Stimulated activated naive CD8-positive, alpha-beta T cell treated with anti-CD3 and anti-CD28 coated beads, Interleukin-15, amount 100 ng/mL, for 72 hours (primary cell): Measurements from ENCODE around the gene C7orf33.

Experiments used
- ATAC-seq: fragments of 150-1000 bp; cut with Tn5 transposase; 2 replicates; pipeline ENCODE4 v1.10.0; 2021; ENCODE audit warnings: mild to moderate bottlenecking, moderate library complexity
- DNase-seq, 2 donors: peaks; one replicate each; pipeline ENCODE4 v3.0.0; 2021 to 2022
- H3K27ac Mint-ChIP-seq, 2 donors: one replicate each; pipeline ENCODE4 v1.8.0; 2022; ENCODE audit warnings: mild to moderate bottlenecking in 2 of 2, mixed read lengths in 2 of 2, moderate library complexity in 2 of 2
- H3K27me3 Mint-ChIP-seq: one replicate; pipeline ENCODE4 v1.8.0; 2022; ENCODE audit warnings: mixed read lengths
- H3K4me1 Mint-ChIP-seq: one replicate; pipeline ENCODE4 v1.8.0; 2022; ENCODE audit warnings: mild to moderate bottlenecking, mixed read lengths
- H3K4me3 Mint-ChIP-seq, 2 donors: one replicate each; pipeline ENCODE4 v1.8.0; 2022; ENCODE audit warnings: mild to moderate bottlenecking in 2 of 2, mixed read lengths in 2 of 2, moderate library complexity in 1 of 2
- H3K9me3 Mint-ChIP-seq, 2 donors: one replicate each; pipeline ENCODE4 v1.8.0; 2022; ENCODE audit warnings: mixed read lengths in 2 of 2

Gene C7orf33

GRCh38 chr7:148605350-148605749 lies 14.8 kb downstream of the C7orf33 start:
- H3K9me3 Mint-ChIP-seq, result peaks cover 13 to 28% of the 10 kb centered on the region in 2 donors
- no peak overlapping the region for H3K4me3 Mint-ChIP-seq
- peaks cover 13% of the 10 kb centered on the region for H3K4me1 Mint-ChIP-seq
- no peak for DNase-seq
- no peak for ATAC-seq
- H3K27me3 Mint-ChIP-seq, result peaks cover 28% of the 10 kb centered on the region
- H3K27ac Mint-ChIP-seq, result no peak overlapping the region

- peaks cover 36% of the 10 kb centered on the region for H3K27me3 Mint-ChIP-seq
- peaks cover 13 to 28% of the 10 kb centered on the region in 2 donors for H3K9me3 Mint-ChIP-seq
- DNase-seq, result no peak
- no peak overlapping the region for H3K27ac Mint-ChIP-seq
- no peak overlapping the region for H3K4me3 Mint-ChIP-seq
- peaks cover 13% of the 10 kb centered on the region for H3K4me1 Mint-ChIP-seq
- ATAC-seq, result no peak
Measured at GRCh38 chr7:148607151-148607661, 16.6 kb downstream of the C7orf33 start.

DNA sequence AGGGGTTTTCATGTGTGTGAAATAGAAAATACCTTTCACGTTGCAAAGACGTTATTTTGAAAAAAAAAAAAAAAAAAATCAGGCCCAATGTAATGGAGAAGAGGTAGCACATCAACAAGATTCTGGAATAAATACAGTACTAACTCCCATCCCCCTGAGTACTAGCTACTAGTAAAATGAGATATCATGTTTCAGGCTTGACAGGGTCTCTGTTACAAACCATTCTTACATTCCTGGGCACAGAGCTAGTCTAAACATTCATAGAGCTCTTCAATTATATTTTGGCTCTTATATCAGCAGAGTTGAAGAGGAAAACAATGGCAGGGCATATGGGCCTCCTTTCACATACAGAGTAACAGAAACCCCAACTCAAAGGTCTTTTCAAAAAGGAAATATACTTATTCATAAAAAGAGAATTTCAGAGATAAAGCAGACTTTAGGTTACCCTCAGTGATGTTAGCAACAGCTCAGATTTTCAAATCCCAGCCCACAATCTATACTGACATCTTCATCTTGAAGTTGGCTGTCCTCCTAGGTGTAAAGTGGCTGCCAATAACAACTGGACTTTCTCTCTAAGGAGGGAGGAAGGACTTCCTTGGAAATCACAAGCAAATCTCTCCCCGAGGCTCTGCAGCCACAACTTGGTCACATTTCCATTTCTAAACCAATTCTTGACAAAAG lies 18.6 kb downstream of the C7orf33 start:
- no peak for DNase-seq
- H3K4me1 Mint-ChIP-seq, result peaks cover 13% of the 10 kb centered on the region
- H3K9me3 Mint-ChIP-seq, result peaks cover 13 to 20% of the 10 kb centered on the region in 2 donors
- H3K27me3 Mint-ChIP-seq, result peaks cover 31% of the 10 kb centered on the region
- no peak for ATAC-seq
- no peak overlapping the region for H3K27ac Mint-ChIP-seq
- no peak overlapping the region for H3K4me3 Mint-ChIP-seq

DNA sequence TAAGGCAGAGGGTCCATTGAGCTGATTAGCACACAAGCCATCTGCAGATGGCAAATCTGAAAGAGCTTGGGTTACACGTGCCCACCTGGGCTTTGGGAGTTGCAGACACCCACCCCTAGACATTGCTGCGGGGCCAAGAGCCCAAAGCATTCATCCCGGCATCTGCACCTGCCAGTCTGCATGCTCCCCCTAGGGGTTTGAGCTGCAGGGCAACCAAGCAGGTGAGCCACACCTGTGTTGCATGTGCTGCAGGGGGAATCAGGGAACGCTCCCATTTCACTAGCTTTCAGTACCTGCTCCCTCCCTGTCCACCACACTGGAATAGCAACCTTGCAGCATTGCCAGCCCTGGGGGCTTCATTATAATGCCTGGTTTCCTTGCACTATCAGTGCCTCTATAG lies 21.1 kb downstream of the C7orf33 start:
- no peak for DNase-seq
- no peak for ATAC-seq
- Mint-ChIP-seq H3K9me3 (no peaks in the 10 kb centered on the region), H3K4me3 (no peak overlapping the region), H3K27ac (no peak overlapping the region), H3K4me1 (peaks cover 12% of the 10 kb centered on the region), H3K27me3 (peaks cover 40% of the 10 kb centered on the region)

GRCh38 chr7:148615085-148615730 lies 24.6 kb downstream of the C7orf33 start:
- Mint-ChIP-seq H3K9me3 (peaks cover 14% of the 10 kb centered on the region in 2 donors), H3K27me3 (peaks cover 53% of the 10 kb centered on the region), H3K4me3 (no peak overlapping the region), H3K27ac (no peak overlapping the region), H3K4me1 (no peaks in the 10 kb centered on the region)
- no peak for DNase-seq
- ATAC-seq, result no peak

GRCh38 chr7:148620749-148621359 lies 30.3 kb downstream of the C7orf33 start:
- Mint-ChIP-seq H3K27ac (no peak overlapping the region), H3K9me3 (peaks cover 14% of the 10 kb centered on the region in 2 donors), H3K27me3 (peaks cover 63% of the 10 kb centered on the region), H3K4me1 (peaks cover 28% of the 10 kb centered on the region), H3K4me3 (no peak overlapping the region)
- DNase-seq, result no peak
- no peak for ATAC-seq

DNA sequence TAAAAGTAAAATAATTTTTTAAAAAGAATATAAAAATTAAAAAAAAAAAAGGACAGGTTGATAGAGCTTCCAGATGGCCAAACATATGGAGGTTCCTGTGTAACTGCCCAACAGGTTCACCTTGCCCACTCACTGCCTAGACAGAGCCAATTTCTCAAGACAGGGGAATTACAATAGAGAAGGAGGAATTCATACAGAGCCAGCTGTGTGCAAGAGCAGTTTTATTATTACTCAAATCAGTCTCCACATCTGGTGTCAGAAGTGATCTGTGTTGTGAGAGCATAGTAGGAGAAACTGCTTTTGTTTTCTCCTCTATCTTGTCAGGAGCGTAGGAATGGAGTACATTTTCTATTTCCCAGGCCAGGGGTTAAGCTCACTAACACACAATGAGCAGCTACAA lies 31.0 kb downstream of the C7orf33 start:
- no peak for ATAC-seq
- DNase-seq, result no peak
- Mint-ChIP-seq H3K9me3 (peaks cover 14% of the 10 kb centered on the region in 2 donors), H3K4me1 (peaks cover 28% of the 10 kb centered on the region), H3K4me3 (no peak overlapping the region), H3K27ac (no peak overlapping the region), H3K27me3 (peaks cover 60% of the 10 kb centered on the region)

DNA sequence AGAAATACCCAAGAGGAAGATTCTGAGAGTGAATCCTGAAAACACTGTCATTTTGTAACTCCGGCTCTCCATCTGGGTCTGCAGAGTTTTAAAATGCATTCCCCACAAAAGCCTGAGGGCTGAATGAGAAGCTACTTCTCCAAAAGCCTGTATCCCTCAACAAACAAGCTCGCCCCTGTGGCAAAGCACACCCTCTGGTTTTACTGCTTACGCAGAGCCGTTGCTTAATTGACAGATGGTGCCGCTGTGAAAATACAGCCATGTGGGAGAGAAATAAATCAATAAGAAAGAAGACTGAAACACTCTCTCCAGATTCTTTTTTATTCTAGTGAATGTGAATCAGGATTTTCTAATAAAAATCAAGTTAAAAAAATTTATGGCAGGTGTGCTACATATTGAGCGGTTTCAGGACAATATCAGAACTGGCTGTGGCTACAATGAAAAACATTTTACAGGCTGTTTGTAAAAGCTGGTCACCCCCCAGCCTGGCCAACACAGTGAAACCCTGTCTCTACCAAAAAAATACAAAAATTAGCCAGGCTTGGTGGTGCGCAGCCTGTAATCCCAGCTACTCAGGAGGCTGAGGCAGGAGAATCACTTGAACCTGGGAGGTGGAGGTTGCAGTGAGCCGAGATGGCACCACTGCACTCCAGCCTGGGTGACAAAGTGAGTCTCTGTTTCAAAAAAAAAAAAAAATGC lies 32.5 kb downstream of the C7orf33 start:
- no peak overlapping the region for H3K27ac Mint-ChIP-seq

DNA sequence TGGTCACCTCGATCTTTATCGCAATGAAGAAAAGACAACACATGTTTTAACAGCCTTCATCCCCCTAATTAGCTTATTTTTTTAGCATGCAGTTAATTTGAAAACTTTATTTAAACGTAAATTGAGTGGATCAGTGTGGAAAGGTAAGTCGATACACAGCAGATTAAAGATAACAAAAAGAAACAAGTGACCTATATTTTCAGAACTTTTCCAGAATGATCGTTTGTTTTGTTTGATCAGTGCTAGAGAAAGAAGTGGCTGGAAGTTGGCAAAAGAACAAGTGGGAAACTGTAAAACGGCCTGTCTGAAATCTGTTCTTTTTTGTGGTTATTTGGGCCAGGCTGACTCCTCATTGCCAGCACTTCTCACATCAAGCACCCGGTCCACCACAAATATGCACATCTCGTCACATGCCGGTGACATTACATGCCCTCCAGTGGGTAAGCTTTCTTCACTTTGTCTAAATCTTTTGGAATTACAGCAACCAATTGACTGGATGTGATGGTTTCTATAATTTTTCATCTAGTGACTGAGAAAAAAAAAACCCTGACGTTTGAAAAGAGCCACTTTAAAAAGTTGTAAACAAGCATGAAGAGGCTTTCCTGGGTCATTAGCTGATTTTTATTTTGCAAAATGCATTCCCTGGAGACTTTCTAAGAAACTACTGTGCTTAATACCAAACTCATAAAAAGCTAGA lies 33.2 kb downstream of the C7orf33 start:
- H3K4me1 Mint-ChIP-seq, result peaks cover 48% of the 10 kb centered on the region
- no peak for DNase-seq

More for the DNA sequence above, 32.5 kb downstream of the C7orf33 start:
- DNase-seq, result no peak
- no peak for ATAC-seq
- peaks cover 65% of the 10 kb centered on the region for H3K27me3 Mint-ChIP-seq
- peaks cover 41% of the 10 kb centered on the region for H3K4me1 Mint-ChIP-seq
- no peak overlapping the region for H3K4me3 Mint-ChIP-seq
- H3K9me3 Mint-ChIP-seq, result peaks cover 8 to 11% of the 10 kb centered on the region in 2 donors

DNA sequence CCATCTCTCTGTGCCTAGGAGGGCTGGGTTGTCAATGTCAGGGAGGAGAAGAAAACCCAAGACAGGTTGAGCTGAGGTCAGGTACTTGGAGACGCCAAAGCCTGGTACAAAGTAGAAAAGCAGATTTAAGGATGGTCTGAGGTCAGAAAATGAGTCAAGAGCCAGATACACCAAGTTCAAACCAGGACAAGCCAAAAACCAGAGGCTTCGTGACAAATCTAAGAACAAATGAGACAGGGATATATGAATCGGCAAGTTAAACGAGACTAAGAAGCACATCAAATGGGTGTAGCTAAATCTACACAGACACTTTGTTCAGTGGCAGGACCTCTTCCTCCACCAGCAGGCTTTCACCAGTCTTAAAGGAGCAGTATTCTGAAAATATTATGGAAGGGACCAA lies 34.2 kb downstream of the C7orf33 start:
- DNase-seq (no peak), ATAC-seq (peak; percentile 24)
- H3K9me3 Mint-ChIP-seq, result no peaks in the 10 kb centered on the region
- peaks cover 50% of the 10 kb centered on the region for H3K27me3 Mint-ChIP-seq
- H3K4me1 Mint-ChIP-seq, result peaks cover 53% of the 10 kb centered on the region
- H3K27ac Mint-ChIP-seq, result no peak overlapping the region
- H3K4me3 Mint-ChIP-seq, result no peak overlapping the region

More for the DNA sequence above, 33.2 kb downstream of the C7orf33 start:
- Mint-ChIP-seq H3K9me3 (peaks cover 2 to 4% of the 10 kb centered on the region in 2 donors), H3K4me3 (no peak overlapping the region), H3K27ac (no peak overlapping the region), H3K27me3 (peaks cover 58% of the 10 kb centered on the region)
- ATAC-seq, result no peak

DNA sequence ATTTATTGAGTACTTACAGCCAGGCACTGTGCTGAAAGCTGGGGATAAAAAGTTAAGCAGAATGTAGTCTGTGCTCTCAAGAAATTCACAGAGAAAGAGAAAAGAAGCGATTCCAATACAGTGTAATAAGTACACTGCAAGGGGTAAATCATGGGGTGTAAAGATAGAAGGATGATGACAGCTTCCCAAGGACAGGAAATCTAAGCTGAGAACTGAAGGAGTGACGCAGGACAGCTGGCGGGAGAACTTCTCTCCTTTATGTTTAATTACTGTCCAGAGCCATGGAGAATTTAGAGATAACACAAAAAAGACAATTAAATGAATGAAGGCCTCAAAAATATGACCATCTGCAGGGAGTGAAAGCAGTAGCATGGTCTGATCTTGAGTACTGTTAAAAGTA lies 34.8 kb downstream of the C7orf33 start:
- DNase-seq, result no peak
- Mint-ChIP-seq H3K27ac (no peak overlapping the region), H3K4me3 (no peak overlapping the region), H3K9me3 (no peaks in the 10 kb centered on the region), H3K4me1 (peaks cover 52% of the 10 kb centered on the region), H3K27me3 (peaks cover 50% of the 10 kb centered on the region)
- ATAC-seq, result no peak

GRCh38 chr7:148626828-148627227 lies 36.3 kb downstream of the C7orf33 start:
- DNase-seq, result no peak

DNA sequence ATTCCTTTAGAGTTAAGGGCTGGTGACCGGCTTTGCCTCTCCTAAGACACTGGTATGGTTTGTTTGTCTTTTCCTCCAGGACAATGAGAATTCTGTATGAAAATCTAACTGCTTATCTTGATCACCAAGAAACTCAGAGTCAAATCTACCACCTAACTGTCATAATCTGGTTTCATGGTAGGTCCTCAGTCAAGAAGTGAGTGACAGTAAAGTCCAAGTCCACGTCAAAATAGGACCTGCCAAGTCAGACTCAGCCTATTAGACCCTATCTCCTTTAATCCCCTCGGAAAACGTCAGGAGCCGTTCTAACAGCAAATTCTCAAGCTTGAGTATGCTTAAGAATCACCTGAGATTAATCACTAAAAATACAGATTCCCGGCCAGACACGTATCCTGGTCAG lies 37.4 kb downstream of the C7orf33 start:
- Mint-ChIP-seq H3K27me3 (peaks cover 45% of the 10 kb centered on the region), H3K4me1 (peaks cover 41% of the 10 kb centered on the region), H3K4me3 (no peak overlapping the region), H3K9me3 (peaks cover 0 to 2% of the 10 kb centered on the region in 2 donors), H3K27ac (no peak overlapping the region)
- ATAC-seq (peak; percentile 24), DNase-seq (no peak)

More at GRCh38 chr7:148626828-148627227, 36.3 kb downstream of the C7orf33 start:
- no peak overlapping the region for H3K4me3 Mint-ChIP-seq
- H3K27me3 Mint-ChIP-seq, result peaks cover 45% of the 10 kb centered on the region
- H3K27ac Mint-ChIP-seq, result no peak overlapping the region
- peaks cover 38% of the 10 kb centered on the region for H3K4me1 Mint-ChIP-seq
- ATAC-seq, result no peak
- no peaks in the 10 kb centered on the region for H3K9me3 Mint-ChIP-seq

DNA sequence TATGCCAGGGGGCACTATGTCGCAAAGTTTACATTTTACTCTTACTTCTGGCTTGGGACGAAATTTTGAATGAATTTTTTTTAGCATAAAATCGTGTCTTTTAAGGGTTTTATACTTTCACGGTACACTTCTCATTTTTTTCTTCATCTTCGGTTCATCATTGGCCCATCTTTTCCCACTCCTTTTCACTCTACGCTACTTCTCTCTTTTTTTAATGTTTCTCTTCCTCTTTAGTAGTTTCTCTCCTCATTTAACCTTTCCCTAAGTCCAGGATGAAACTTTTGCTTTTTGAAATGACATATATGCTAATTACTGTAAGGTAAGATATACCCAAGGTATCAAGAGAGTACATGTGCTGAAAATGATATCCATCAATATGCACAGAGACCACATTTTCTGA lies 39.5 kb downstream of the C7orf33 start:
- H3K9me3 Mint-ChIP-seq, result peaks cover 0 to 5% of the 10 kb centered on the region in 2 donors
- H3K4me1 Mint-ChIP-seq, result peaks cover 41% of the 10 kb centered on the region
- no peak overlapping the region for H3K27ac Mint-ChIP-seq
- no peak for DNase-seq
- peaks cover 26% of the 10 kb centered on the region for H3K27me3 Mint-ChIP-seq
- ATAC-seq, result no peak
- H3K4me3 Mint-ChIP-seq, result no peak overlapping the region

GRCh38 chr7:148633761-148634160 lies 43.2 kb downstream of the C7orf33 start:
- no peak for DNase-seq
- Mint-ChIP-seq H3K4me1 (peaks cover 16% of the 10 kb centered on the region), H3K4me3 (no peak overlapping the region), H3K9me3 (peaks cover 0 to 5% of the 10 kb centered on the region in 2 donors), H3K27me3 (peaks cover 13% of the 10 kb centered on the region), H3K27ac (no peak overlapping the region)
- no peak for ATAC-seq
